Keratinocyte (primary cell): ENCODE results near the gene FBN2. TPM values are rescaled to one million over a fixed set of nuclear protein-coding genes. Genes with fewer than 3 reads are reported as not detected.
A peak's percentile ranks its signal among the peaks of the same experiment; 100 is the strongest.
"Not testable (repeated sequence)": the region's sequence is repeated elsewhere in the genome, so short reads cannot be mapped to it uniquely, and the experiment has no call there.

Source experiments
- DNase-seq: peaks from one replicate; pipeline ENCODE4 v3.0.0-alpha.2; 2011; ENCODE audit warnings: low read depth, missing footprints, low spot score
- FAIRE-seq: peaks from 2 replicates; lab custom pipeline; 2011; peaks lifted over from hg19 to GRCh38; lab: Jason Lieb, UNC
- H2AFZ ChIP-seq: 2 replicates; pipeline ENCODE4 v1.6.0; 2012; ENCODE audit warnings: low read length, control low read depth, inconsistent platforms; ENCODE audit not compliant: control insufficient read depth
- H3K27ac ChIP-seq: 2 replicates; pipeline ENCODE4 v1.5.1; 2011; ENCODE audit warnings: low read length; ENCODE audit not compliant: control insufficient read depth, insufficient read depth
- H3K27me3 ChIP-seq: 3 replicates; pipeline ENCODE4 v1.6.0; 2011; ENCODE audit warnings: low read length; ENCODE audit not compliant: control insufficient read depth, insufficient read depth; ENCODE audit errors: extremely low read depth
- H3K36me3 ChIP-seq, 2 experiments: 2 replicates in 1 of 2; 3 replicates in 1 of 2; pipeline ENCODE4 v1.5.1; 2011; ENCODE audit warnings: low read length in 2 of 2, mild to moderate bottlenecking in 1 of 2; ENCODE audit not compliant: control insufficient read depth in 2 of 2, insufficient read depth in 2 of 2; ENCODE audit errors: extremely low read depth in 1 of 2
- H3K4me1 ChIP-seq: 3 replicates; pipeline ENCODE4 v1.5.1; 2011; ENCODE audit warnings: low read length; ENCODE audit not compliant: control insufficient read depth, insufficient read depth; ENCODE audit errors: extremely low read depth
- H3K4me2 ChIP-seq: 3 replicates; pipeline ENCODE4 v1.6.0; 2011; ENCODE audit warnings: low read depth, low read length; ENCODE audit not compliant: control insufficient read depth, insufficient read depth; ENCODE audit errors: extremely low read depth
- H3K4me3 ChIP-seq, 3 experiments: fragments of 200-600 bp in 1 of 3; sonication (generic) in 1 of 3; 2 replicates in 2 of 3; 3 replicates in 1 of 3; pipeline ENCODE4 v1.5.1; 2011 to 2016; ENCODE audit warnings: low read length in 3 of 3, mild to moderate bottlenecking in 3 of 3, control low read depth in 2 of 3, inconsistent platforms in 1 of 3, low read depth in 1 of 3, mixed read lengths in 1 of 3, mixed run types in 1 of 3, moderate library complexity in 1 of 3; ENCODE audit not compliant: control insufficient read depth in 2 of 3, insufficient read depth in 2 of 3; ENCODE audit errors: extremely low read depth in 1 of 3
- H3K79me2 ChIP-seq: 2 replicates; pipeline ENCODE4 v1.6.0; 2012; ENCODE audit warnings: low read length; ENCODE audit not compliant: control insufficient read depth, insufficient read depth
- H3K9ac ChIP-seq: 3 replicates; pipeline ENCODE4 v1.6.0; 2011; ENCODE audit warnings: low read length; ENCODE audit not compliant: control insufficient read depth, insufficient read depth; ENCODE audit errors: extremely low read depth
- H3K9me1 ChIP-seq: 3 replicates; pipeline ENCODE4 v1.6.0; 2011; ENCODE audit warnings: low read length; ENCODE audit not compliant: control insufficient read depth, insufficient read depth; ENCODE audit errors: extremely low read depth
- H3K9me3 ChIP-seq: 2 replicates; pipeline ENCODE4 v1.5.1; 2012; ENCODE audit warnings: low read depth, low read length; ENCODE audit not compliant: control insufficient read depth
- H4K20me1 ChIP-seq: 3 replicates; pipeline ENCODE4 v1.6.0; 2011; ENCODE audit warnings: low read length; ENCODE audit not compliant: control insufficient read depth, insufficient read depth; ENCODE audit errors: extremely low read depth
- EZH2 ChIP-seq: IDR thresholded peaks from one replicate; pipeline ENCODE4 v1.6.1; 2012; ENCODE audit warnings: inconsistent platforms, mild to moderate bottlenecking, low read length, moderate library complexity
- dilution Hi-C: fragments of 300-500 bp; cut with MboI; formaldehyde crosslinking; loops from one replicate; pipeline ENCODE4 v1.7.0; 2020; ENCODE audit warnings: low sequenced_read_pairs; ENCODE audit not compliant: extremely low pct_ligation_motif_present
- polyA plus RNA-seq, 5 experiments: library from polyadenylated mRNA; depleted of rRNA in 3 of 5; stranded (reverse) in 3 of 5; stranded (forward) in 1 of 5; unstranded in 1 of 5; fragments of >200 nt; gene quantifications; 1 replicate in 1 of 5; 2 replicates in 3 of 5; 3 replicates in 1 of 5; pipeline versions ENCODE4 v1.2.1 to v1.2.3, GENCODE V29; 2011 to 2012; ENCODE audit warnings: missing spikeins in 2 of 5, low read depth in 1 of 5, low replicate concordance in 1 of 5
- TF ChIP-seq, protein P1 (sequence below), 3 experiments: IDR thresholded peaks in 1 of 3; conservative IDR thresholded peaks in 1 of 3; optimal IDR thresholded peaks in 1 of 3; 2 replicates in 2 of 3; 3 replicates in 1 of 3; pipeline versions ENCODE3 to v1.5.1; 2011; ENCODE audit warnings: low read length in 3 of 3, mild to moderate bottlenecking in 3 of 3, moderate library complexity in 2 of 3, control low read depth in 1 of 3, inconsistent platforms in 1 of 3; ENCODE audit not compliant: insufficient read depth in 2 of 3; ENCODE audit errors: extremely low read depth in 1 of 3

FBN2 gene
- polyA plus RNA-seq, 1 donor (not counting 4 experiments of a cell fraction or from before 2014, with no cell fraction given): 30.1 TPM

DNA sequence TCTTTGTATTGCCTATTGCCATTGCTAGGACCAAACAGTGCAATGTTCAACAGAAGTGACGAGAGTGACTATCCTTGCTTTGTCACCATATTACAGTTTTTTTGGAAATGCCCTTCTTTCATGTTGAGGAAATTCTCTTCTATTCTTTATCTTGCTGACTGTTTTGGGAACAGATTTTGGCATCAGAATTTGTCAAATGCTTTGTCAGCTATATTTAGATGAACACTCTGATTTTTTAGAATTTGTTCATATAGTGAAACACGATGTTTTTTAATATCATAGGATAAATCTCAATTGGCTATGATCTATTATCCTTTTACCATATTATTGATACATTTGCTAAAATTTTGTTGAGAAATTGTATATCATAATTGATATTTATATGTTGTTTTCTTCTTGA is 31.4 kb downstream of the FBN2 start:
- Histone ChIP-seq H4K20me1 (no peaks in the 10 kb centered on the region), H3K79me2 (no peaks in the 10 kb centered on the region), H3K27ac (no peak overlapping the region), H3K9ac (no peak overlapping the region), H3K4me1 (no peaks in the 10 kb centered on the region), H3K27me3 (no peaks in the 10 kb centered on the region), H3K9me1 (no peaks in the 10 kb centered on the region), H3K36me3 (no peaks in the 10 kb centered on the region), H2AFZ (no peak overlapping the region), H3K4me2 (no peak overlapping the region), H3K4me3 (no peak overlapping the region), H3K9me3 (peaks cover 3% of the 10 kb centered on the region)
- DNase-seq: no peak
- dilution Hi-C loops: no loop called here
- no peak for TF ChIP-seq EZH2
- TF ChIP-seq, protein P1, sequence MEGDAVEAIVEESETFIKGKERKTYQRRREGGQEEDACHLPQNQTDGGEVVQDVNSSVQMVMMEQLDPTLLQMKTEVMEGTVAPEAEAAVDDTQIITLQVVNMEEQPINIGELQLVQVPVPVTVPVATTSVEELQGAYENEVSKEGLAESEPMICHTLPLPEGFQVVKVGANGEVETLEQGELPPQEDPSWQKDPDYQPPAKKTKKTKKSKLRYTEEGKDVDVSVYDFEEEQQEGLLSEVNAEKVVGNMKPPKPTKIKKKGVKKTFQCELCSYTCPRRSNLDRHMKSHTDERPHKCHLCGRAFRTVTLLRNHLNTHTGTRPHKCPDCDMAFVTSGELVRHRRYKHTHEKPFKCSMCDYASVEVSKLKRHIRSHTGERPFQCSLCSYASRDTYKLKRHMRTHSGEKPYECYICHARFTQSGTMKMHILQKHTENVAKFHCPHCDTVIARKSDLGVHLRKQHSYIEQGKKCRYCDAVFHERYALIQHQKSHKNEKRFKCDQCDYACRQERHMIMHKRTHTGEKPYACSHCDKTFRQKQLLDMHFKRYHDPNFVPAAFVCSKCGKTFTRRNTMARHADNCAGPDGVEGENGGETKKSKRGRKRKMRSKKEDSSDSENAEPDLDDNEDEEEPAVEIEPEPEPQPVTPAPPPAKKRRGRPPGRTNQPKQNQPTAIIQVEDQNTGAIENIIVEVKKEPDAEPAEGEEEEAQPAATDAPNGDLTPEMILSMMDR (optimal IDR thresholded peaks at IDR 0.05 in 1 of 3, IDR thresholded peaks at IDR 0.05 in 1 of 3, conservative IDR thresholded peaks at IDR 0.05 in 1 of 3; ENCODE audit: extremely low read depth in 1 of 3, insufficient read depth in 2 of 3, low read length in 3 of 3): no peak
- FAIRE-seq: no peak

DNA sequence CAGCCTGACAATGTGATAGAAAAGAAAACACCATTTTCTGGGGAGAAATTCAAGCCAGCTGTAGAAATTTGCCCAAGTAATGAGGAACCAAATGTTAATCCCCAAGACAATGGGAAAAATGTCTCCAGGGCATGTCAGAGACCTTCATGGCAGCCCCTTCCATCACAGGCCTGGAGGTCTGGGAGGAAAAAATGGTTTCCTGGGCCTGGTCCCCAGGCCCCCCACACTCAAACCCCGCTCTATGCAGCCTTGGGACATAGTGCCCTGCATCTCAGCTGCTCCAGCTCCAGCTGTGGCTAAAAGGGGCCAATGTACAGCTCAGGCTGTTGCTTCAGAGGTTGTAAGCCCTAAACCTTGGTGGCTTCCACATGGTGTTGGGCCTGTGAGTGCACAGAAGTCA is 34.3 kb downstream of the FBN2 start:
- DNase-seq, H3K9me1 ChIP-seq, H3K9ac ChIP-seq, H3K79me2 ChIP-seq, H4K20me1 ChIP-seq, H3K27me3 ChIP-seq, H3K4me3 ChIP-seq, H3K36me3 ChIP-seq, H2AFZ ChIP-seq, H3K4me2 ChIP-seq, H3K4me1 ChIP-seq, H3K9me3 ChIP-seq, H3K27ac ChIP-seq, FAIRE-seq, dilution Hi-C loops: not testable (repeated sequence)

DNA sequence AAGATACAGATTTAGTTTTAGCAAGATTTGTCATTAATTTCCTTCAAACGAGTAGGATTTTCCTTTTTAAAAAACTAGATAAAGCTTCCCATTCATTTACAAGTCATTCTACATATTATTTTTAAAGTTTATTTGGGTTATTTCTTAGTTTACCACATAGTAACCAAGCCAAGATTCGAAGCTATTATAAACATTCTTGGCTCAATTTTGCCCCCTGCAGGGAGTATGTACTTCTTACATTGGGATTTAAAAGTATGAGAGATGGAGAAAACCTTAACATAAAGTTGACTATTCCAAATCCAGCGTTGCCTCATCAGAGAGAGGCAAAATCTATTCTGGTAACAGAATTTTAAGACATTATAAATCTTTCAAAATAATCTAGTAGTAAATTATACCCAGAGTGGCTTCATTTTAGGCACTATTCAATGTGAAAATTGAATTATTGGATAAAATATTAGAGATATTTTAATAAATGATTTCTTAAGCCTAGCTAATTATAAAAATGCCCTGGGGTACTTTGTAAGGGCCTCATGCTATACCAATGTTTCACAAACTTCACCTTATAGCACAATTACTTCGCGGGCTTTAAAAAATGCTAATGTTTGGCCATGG is 39.1 kb downstream of the FBN2 start:
- Histone ChIP-seq H3K79me2 (no peaks in the 10 kb centered on the region), H4K20me1 (no peaks in the 10 kb centered on the region), H3K4me3 (no peak overlapping the region), H3K9me3 (no peaks in the 10 kb centered on the region), H3K36me3 (peaks cover 0 to 4% of the 10 kb centered on the region in 2 experiments), H3K4me2 (no peak overlapping the region), H3K9me1 (no peaks in the 10 kb centered on the region), H3K4me1 (no peaks in the 10 kb centered on the region), H3K27me3 (no peaks in the 10 kb centered on the region), H3K9ac (no peak overlapping the region), H3K27ac (no peak overlapping the region), H2AFZ (no peak overlapping the region)
- TF ChIP-seq, protein P1 (optimal IDR thresholded peaks at IDR 0.05 in 1 of 3, IDR thresholded peaks at IDR 0.05 in 1 of 3, conservative IDR thresholded peaks at IDR 0.05 in 1 of 3; ENCODE audit: extremely low read depth in 1 of 3, insufficient read depth in 2 of 3, low read length in 3 of 3): peak in 2 of 3 experiments; percentile 13 to 41
- TF ChIP-seq EZH2: no peak
- FAIRE-seq (no peak), DNase-seq (no peak)
- dilution Hi-C loops: no loop called here
